ENCODE results near the gene PTPRR. TPM values are rescaled to one million over a fixed set of nuclear protein-coding genes. Genes with fewer than 3 reads are reported as not detected.
"Not testable (repeated sequence)": the region's sequence is repeated elsewhere in the genome, so short reads cannot be mapped to it uniquely, and the experiment has no call there.

The PTPRR gene
- total RNA-seq, 1 donor, result not detected

DNA sequence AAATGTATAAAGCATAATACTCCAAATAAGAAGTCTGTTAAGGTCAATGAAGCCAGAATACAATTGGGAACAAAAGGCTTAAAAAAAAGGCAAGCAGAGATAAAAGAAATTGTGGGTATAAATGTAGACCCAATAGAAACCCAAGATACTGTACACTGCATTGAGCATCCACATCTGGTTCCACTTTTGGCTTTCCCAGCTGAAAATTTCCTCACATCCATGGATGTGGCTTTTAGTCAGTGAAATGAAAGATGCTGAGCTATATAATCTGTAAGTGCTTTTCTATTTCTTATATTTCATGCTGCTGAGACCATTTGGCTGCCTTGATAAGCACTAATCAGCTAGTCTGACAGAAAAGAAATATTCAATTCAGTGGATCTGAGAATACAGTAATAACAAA is 83.5 kb downstream of the PTPRR start:
- no peaks in the 10 kb centered on the region for H3K9me3 ChIP-seq (ENCODE audit: low read depth, low read length)
- no peaks in the 10 kb centered on the region for H3K27me3 ChIP-seq (ENCODE audit: insufficient read depth, low read length)
- H3K4me1 ChIP-seq (ENCODE audit: insufficient read depth, low read length), result no peaks in the 10 kb centered on the region
- no peak overlapping the region for H3K4me3 ChIP-seq (ENCODE audit: low read length)

DNA sequence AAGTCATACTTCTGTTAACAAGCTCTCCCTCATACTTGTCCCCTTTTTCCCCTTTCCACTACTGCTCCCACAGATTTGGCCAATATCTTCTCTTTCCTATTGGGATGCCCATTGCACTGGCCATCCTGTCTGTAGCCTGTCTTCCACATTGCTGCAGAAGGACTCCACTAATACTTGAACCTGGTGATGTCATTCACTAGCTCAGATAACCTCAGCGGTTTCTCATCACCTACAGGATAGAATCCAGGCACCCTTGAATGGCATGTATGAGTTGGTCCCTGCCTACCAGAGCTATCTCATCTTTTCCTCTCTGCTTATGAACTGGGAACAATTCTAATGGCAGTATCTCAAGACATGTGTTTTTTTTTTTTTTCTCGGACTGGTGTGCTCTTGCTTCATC is 84.6 kb downstream of the PTPRR start:
- no peaks in the 10 kb centered on the region for H3K4me1 ChIP-seq (ENCODE audit: insufficient read depth, low read length)
- H3K9me3 ChIP-seq (ENCODE audit: low read depth, low read length), result no peaks in the 10 kb centered on the region

DNA sequence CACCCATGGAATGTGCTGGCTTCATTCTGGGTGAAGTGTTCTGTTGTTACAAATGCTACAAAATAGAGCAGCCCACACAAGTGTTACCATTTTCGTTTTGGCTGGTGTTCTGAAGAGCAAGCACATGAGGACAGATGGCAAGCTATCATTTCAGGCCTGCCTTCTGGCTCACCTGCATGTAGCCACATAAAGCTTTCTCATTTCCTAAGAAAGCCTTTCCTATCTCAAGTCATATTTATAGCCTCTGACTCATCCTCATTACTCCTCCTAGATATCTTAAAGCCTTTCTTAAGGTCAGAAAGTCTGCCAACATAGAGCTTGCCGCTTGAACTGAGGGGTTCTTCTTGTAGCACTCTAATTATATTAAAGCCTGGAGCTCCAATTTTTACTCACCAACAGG is 89.0 kb downstream of the PTPRR start:
- H3K9me3 ChIP-seq (ENCODE audit: low read depth, low read length), result no peaks in the 10 kb centered on the region
- H3K4me1 ChIP-seq (ENCODE audit: insufficient read depth, low read length), result no peaks in the 10 kb centered on the region
- no peaks in the 10 kb centered on the region for H3K27me3 ChIP-seq (ENCODE audit: insufficient read depth, low read length)
- H3K4me3 ChIP-seq (ENCODE audit: low read length), result no peak overlapping the region

More for the DNA sequence above, 84.6 kb downstream of the PTPRR start:
- H3K4me3 ChIP-seq (ENCODE audit: low read length), result no peak overlapping the region
- no peaks in the 10 kb centered on the region for H3K27me3 ChIP-seq (ENCODE audit: insufficient read depth, low read length)

DNA sequence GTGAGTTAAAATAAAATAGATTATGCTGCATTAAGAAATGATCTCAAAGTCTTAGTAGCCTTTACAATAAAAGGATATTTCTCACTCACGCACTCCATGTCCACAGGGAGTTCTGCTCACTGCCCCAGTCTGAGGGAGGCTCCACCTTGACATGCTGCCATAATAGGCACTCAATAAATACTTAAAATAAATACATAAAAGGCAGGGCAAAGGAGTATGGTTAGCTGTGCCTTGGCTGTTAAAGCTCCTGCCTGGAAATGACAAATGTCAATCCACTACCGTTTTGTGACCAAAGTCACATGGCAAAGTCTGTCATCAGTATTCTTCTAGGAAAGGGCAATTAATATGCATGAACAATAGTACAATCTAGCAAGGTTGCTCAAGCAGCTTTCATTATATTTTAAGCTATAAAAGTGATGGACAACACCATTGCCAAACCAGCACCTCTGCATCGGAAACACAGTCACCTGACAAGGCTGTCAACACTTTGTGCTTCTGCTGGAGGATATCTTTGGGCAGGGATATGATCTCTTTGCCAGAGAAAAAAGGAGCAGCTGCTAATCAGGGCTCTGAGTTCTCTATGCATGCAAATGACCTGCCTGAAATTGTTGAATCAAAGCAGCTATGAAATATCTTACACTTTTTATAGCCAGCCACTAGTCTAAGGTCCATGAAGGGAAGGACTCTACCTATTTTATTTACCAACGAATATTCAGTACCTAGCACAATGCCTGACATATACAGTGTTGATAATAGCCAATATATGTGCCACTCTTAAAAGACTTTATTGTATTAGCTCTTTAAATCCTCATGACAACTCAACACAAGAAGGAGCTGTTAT is 90.1 kb downstream of the PTPRR start:
- no peaks in the 10 kb centered on the region for H3K27me3 ChIP-seq (ENCODE audit: insufficient read depth, low read length)
- no peak overlapping the region for H3K4me3 ChIP-seq (ENCODE audit: low read length)
- no peaks in the 10 kb centered on the region for H3K4me1 ChIP-seq (ENCODE audit: insufficient read depth, low read length)
- H3K9me3 ChIP-seq (ENCODE audit: low read depth, low read length), result no peaks in the 10 kb centered on the region

DNA sequence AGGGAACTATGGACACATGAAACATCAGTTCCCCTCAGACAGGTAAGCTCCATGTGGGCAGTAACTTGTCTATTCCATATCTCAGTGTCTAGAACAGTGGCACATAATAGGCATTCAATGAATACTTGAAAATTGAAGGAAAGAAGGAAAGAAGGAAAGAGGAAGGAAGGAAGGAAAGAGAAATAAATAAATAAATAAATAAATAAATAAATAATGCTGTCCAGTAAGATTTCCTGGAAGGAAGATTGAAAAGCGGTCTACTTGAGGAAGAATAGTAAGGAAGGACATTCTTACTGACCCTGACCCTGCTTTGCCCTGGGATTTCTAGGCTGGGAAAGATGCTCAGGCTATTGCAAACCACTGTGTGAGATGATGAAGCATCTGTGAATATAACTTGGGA is 91.5 kb downstream of the PTPRR start:
- H3K4me1 ChIP-seq (ENCODE audit: insufficient read depth, low read length), result no peaks in the 10 kb centered on the region
- H3K9me3 ChIP-seq (ENCODE audit: low read depth, low read length), result no peaks in the 10 kb centered on the region
- H3K27me3 ChIP-seq (ENCODE audit: insufficient read depth, low read length), result no peaks in the 10 kb centered on the region
- H3K4me3 ChIP-seq (ENCODE audit: low read length), result no peak overlapping the region

DNA sequence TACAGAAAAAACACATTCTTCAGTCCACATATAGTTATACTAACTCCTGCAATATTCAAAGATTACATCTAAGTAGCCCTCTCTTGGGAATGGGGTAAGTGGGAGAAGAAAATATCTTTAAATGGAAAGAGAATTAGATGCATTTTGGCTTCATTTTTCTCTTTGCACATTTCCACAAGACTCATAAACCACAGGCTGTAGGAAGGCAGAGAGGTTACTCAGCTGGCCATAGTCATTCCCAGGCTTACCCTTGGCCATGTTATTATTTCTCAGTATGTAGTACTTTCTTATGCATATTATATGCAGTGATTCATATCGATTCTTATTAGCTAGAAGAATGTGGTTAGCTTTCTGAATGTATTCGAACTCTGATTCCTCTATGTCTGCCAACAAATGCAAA is 92.2 kb downstream of the PTPRR start:
- no peak overlapping the region for H3K4me3 ChIP-seq (ENCODE audit: low read length)
- no peaks in the 10 kb centered on the region for H3K4me1 ChIP-seq (ENCODE audit: insufficient read depth, low read length)
- H3K27me3 ChIP-seq (ENCODE audit: insufficient read depth, low read length), result no peaks in the 10 kb centered on the region
- no peaks in the 10 kb centered on the region for H3K9me3 ChIP-seq (ENCODE audit: low read depth, low read length)

DNA sequence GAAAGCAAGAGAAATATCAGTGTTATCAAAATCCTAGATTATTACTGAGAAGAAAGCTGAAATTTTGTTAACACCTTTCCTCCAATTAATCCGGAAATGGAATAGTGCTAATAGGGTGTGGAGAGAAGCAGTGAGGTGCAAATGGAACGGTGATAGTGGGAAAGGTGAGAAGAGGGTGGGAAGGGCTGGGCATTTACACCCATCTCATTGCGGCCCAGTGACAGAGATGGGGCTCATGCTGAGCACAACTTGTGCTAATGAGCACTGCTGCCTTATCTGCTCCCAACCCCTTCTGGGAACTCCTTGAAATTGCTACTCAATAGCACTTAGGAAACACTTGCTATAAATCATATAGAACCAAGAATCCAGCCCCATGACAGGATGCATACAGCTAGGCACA is 94.4 kb downstream of the PTPRR start:
- no peaks in the 10 kb centered on the region for H3K27me3 ChIP-seq (ENCODE audit: insufficient read depth, low read length)
- H3K9me3 ChIP-seq (ENCODE audit: low read depth, low read length), result no peaks in the 10 kb centered on the region
- no peak overlapping the region for H3K4me3 ChIP-seq (ENCODE audit: low read length)
- no peaks in the 10 kb centered on the region for H3K4me1 ChIP-seq (ENCODE audit: insufficient read depth, low read length)

DNA sequence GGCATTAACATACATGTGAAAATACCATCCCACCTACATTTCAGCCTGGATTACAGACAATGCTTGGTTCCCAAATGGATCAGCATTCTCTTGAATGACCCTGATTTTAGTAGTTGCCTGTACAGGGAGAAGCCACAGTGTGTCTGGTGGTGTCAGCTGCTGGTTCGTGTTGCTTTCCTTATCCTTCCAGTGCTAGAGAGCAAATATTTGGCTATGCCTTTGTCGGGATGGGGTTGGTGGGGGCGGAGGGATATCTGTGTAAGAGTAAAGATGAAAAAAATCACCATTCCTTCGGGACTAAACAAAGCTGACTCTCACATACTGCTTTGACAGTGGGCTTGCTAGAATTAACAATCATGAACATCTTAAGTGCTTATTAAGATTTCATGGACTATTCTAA is 96.0 kb downstream of the PTPRR start:
- Histone ChIP-seq H3K27me3 (ENCODE audit: insufficient read depth, low read length) (no peaks in the 10 kb centered on the region), H3K4me3 (ENCODE audit: low read length) (no peak overlapping the region), H3K4me1 (ENCODE audit: insufficient read depth, low read length) (no peaks in the 10 kb centered on the region), H3K9me3 (ENCODE audit: low read depth, low read length) (no peaks in the 10 kb centered on the region)

DNA sequence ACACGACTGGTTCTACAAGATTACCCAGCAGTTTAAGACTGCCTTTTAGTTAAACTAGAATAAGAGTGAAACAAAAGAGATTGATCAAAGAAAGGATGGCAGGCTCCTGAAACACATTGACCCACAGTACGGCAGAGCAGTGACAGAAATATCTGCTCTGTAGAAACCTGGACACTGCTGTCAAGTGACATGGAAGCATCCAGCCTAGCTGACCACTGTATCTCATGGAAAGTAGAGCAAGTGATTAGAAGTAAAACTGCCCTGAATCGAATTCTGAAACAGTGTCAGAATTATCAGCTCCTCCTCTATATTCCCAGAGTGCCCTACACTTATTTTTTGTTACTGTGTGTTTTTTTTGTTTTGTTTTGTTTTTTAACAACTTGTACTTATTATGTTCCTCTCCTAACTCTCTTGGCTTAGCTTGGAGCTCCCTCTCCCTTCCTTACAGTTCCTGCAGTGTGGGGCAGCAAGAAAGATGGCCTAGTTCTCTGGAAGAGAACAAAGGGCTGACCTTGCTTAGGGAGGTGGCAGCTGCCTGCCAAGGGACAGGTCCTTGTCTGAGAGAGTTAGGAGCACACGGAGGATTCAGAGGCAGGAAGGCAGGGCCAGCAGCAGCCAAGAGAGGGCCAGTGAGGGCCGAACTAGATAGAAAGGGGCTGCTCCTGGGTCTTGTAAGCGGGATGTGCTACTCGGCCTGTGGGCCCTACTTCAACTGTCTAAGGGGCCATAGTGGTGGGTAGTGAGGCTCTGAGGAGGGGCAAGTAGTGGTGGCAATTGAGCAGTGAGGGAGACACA is 97.2 kb downstream of the PTPRR start:
- H3K9me3 ChIP-seq (ENCODE audit: low read depth, low read length), result no peaks in the 10 kb centered on the region
- H3K4me3 ChIP-seq (ENCODE audit: low read length), result no peak overlapping the region
- H3K27me3 ChIP-seq (ENCODE audit: insufficient read depth, low read length), result no peaks in the 10 kb centered on the region
- H3K4me1 ChIP-seq (ENCODE audit: insufficient read depth, low read length), result no peaks in the 10 kb centered on the region

DNA sequence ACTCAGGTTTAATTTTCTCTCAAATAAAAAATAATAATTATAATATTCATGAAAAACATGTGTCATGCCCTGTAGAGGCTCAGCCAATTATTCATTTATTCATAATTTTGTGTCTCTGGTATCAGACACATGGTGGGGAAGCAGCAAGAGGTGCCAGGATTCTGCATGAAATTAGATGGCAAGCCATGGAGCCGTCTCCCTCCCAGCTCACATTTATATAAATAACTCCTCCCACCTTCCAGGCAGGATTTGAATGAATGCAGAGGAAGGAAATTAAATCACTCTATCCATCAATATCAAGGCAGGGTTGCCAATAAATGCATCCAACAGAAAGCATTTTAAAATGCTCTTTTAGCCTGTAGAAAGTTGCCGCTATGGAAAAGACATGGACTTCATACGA is 98.1 kb downstream of the PTPRR start:
- H3K27me3 ChIP-seq (ENCODE audit: insufficient read depth, low read length), result no peaks in the 10 kb centered on the region
- no peaks in the 10 kb centered on the region for H3K4me1 ChIP-seq (ENCODE audit: insufficient read depth, low read length)
- no peak overlapping the region for H3K4me3 ChIP-seq (ENCODE audit: low read length)
- no peaks in the 10 kb centered on the region for H3K9me3 ChIP-seq (ENCODE audit: low read depth, low read length)

DNA sequence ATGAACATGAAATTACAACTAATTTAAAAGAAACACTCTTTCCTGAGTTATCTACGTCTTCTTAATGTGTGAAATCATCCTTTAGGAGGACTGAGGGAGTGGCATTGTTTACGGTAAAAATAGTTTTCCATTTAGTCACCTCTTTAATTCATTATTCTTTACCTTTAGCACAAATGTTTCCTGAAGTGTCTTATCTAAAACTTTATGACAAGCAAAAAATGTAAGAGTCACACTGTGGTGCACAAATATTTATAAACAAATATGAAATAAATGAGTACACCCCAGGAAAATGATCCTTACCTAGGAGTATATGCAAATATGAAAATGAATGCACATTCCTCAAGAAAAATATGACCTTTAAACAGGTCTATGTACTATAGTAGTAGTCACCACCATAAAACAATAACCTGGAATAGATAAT is 104.6 kb downstream of the PTPRR start:
- Histone ChIP-seq H3K27me3 (ENCODE audit: insufficient read depth, low read length) (no peaks in the 10 kb centered on the region), H3K4me1 (ENCODE audit: insufficient read depth, low read length) (no peaks in the 10 kb centered on the region), H3K9me3 (ENCODE audit: low read depth, low read length) (no peaks in the 10 kb centered on the region), H3K4me3 (ENCODE audit: low read length) (no peak overlapping the region)

DNA sequence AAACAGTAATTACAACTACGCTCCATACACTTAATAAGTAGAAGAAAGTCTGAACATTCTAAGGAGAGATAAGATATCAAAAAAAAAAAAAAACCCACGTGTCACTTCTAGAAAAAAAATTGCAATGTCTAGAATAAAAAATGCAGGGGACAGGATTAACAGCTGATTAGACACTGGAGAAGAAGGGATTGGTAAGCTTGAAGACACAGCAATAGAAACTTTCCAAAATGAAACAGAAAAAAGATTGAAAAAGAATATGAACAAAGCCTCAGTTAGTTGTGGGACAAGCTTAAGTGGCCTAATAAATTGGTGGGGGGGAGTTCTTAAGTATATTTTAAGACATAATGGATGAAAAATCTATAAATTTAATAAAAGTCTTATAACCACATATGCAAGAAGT is 105.5 kb downstream of the PTPRR start:
- Histone ChIP-seq H3K27me3 (ENCODE audit: insufficient read depth, low read length) (no peaks in the 10 kb centered on the region), H3K9me3 (ENCODE audit: low read depth, low read length) (no peaks in the 10 kb centered on the region), H3K4me3 (ENCODE audit: low read length) (no peak overlapping the region), H3K4me1 (ENCODE audit: insufficient read depth, low read length) (no peaks in the 10 kb centered on the region)

DNA sequence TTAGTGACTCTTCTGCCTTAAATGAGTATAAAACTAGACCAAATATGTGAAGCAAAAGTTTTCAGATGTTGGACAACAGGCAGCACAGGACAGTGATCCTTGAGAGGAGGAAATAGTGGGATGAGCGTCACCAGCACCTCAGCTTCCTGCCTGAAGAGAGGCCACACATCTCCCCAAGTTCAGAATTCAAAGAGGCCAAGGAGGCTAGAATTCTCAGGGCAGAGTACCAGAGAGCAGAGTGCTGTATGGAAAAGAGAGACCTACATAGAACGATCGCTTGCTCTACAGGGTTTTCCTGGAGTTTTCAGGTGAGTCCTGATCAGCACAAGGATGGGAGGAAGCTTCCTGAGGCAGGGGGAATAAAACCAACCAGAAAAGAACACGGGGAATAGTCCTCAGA is 107.0 kb downstream of the PTPRR start:
- no peak overlapping the region for H3K4me3 ChIP-seq (ENCODE audit: low read length)
- H3K9me3 ChIP-seq (ENCODE audit: low read depth, low read length), result no peaks in the 10 kb centered on the region
- no peaks in the 10 kb centered on the region for H3K4me1 ChIP-seq (ENCODE audit: insufficient read depth, low read length)
- H3K27me3 ChIP-seq (ENCODE audit: insufficient read depth, low read length), result no peaks in the 10 kb centered on the region

DNA sequence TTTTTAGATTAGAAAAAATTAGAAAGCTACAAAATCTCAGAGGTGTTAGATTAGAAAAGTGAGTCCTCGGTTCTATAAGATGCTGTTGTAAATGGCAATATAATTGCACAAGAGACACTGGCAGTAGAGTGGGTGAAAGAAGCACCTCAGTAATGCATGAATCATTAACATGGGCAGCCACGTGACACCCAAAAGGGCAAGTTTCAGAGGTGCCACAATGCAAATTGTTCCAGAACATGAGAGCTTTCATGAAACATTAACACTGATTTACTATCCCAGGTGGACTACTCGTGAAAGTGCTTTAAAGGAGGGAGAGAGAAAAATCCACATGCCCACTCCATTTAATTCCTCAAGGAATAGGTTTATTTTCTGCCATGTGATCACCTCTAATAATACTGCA is 108.4 kb downstream of the PTPRR start:
- Histone ChIP-seq H3K9me3 (ENCODE audit: low read depth, low read length) (no peaks in the 10 kb centered on the region), H3K4me1 (ENCODE audit: insufficient read depth, low read length) (no peaks in the 10 kb centered on the region), H3K4me3 (ENCODE audit: low read length) (no peak overlapping the region), H3K27me3 (ENCODE audit: insufficient read depth, low read length) (no peaks in the 10 kb centered on the region)

DNA sequence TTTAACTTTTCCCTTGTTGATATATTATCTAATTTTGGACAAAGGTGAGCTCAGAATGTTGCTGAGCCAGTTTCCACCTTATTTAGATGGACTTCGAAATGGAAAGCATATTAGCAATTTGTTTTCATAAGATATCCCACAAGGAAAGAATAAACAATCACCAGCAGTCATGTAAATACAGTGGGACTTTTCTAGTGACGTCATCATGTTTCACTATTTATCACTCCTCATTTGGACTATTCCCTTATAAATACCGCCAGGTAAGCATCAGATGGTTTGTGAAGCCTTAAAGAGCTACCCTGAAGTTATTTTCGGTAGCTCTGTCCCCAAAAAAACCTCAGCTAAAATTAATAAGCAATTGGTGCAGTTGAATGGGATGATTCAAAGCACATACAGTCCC is 110.7 kb downstream of the PTPRR start:
- Histone ChIP-seq H3K4me3 (ENCODE audit: low read length) (no peak overlapping the region), H3K4me1 (ENCODE audit: insufficient read depth, low read length) (no peaks in the 10 kb centered on the region), H3K27me3 (ENCODE audit: insufficient read depth, low read length) (no peaks in the 10 kb centered on the region), H3K9me3 (ENCODE audit: low read depth, low read length) (no peaks in the 10 kb centered on the region)

DNA sequence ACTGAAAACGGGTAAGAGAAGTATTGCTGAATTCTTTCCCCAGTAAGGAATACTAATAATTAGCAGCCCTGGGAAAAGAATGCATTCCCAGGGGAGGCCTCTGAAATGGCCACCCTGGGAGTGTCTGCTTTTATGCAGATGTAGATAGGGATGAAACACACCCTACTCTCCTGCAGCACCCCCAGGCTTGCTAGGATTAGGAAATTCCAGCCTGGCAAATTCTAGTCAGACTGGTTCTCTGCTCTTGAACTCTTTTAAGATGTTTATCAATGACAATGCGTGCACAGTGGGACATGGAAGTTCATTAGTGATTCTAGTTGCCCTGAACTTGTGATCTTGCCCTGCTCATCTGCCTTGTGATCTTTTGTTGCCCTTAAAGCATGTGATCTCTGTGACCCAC is 112.5 kb downstream of the PTPRR start:
- not testable (repeated sequence) for H3K27me3 ChIP-seq (ENCODE audit: insufficient read depth, low read length); H3K9me3 ChIP-seq (ENCODE audit: low read depth, low read length); H3K4me1 ChIP-seq (ENCODE audit: insufficient read depth, low read length); H3K4me3 ChIP-seq (ENCODE audit: low read length)

Measured in mononuclear cell (primary cell).